Stimulated activated CD4-positive, alpha-beta T cell treated with anti-CD3 and anti-CD28 coated beads, Interleukin-1b, Interleukin-23, amount 100 ng/mL, for 1 hour (primary cell): ENCODE data around the gene POT1.

Experiments
- DNase-seq, 2 donors: peaks; one replicate each; pipeline ENCODE4 v3.0.0-alpha.2; 2020; ENCODE audit warnings: low read depth in 2 of 2

POT1 gene

DNA sequence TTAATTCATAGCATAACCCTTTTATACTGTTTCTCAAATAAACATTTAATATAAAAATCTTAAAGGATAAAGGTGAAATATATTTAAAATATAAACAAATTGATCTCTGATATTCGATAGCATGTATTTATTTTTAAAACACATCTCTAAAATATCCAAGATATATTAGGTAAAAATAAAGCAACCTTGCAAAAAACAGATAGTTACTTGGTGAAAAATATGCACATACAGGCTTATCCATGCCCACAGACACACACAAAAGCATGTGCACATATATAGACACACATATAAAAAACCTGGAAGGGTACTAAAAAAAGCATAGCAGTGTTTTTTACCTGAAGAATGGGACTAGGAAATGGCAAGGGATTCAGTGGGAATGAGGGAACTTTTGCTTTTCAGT lies 19.8 kb downstream of the POT1 start:
- no peak for DNase-seq

DNA sequence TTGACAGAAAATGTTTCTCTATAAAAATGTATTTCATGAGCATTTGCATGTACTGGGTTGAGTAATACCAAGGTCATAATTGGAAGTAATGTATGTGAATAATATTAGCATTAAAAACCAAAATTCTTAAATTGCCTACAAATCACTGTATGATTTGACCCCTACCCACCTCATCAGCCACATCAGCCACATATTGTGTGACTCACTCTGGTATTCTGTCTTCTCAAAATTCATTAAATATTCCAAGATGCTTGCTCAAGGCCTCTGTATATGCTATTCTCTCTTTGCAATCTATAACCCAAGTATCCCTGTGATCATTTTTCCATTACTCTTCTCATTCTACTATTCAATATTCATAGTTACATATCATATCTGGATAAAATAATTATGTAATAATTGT lies 21.4 kb downstream of the POT1 start:
- no peak for DNase-seq

DNA sequence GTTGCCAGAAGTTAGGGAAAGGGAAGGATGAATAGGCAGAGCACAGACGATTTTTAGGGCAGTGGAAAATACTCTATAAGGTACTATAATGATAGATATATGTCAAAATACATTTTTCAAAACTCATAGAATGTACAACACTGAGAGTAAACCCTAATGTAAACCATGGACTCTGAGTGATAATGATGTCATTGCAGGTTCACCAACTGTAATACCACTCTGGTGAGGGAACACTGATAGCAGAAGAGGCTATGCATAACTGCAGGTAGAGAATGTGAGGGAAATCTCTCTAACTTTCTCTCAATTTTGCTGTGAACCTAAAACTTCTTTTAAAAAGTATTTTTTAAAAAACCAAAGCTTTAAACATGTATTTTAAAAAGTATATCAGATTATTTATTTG lies 22.1 kb downstream of the POT1 start:
- DNase-seq: no peak

DNA sequence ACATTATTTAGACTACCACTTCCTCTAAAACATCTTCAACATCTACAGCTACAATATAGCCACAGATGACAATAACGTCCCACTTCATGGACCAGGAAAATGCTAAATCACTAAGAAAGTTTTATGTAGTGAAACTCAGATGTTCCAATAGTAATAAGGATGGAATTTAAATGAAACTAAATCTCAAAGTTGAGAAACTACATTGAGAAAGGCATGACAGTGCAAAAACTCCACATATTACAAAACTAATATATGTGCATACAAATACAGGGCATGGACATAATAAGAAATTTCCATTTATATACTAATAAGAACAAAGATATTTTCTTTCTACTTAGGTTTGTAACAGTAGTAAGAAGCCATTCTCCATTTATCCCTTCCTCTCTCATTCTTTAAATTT lies 31.1 kb downstream of the POT1 start:
- DNase-seq: no peak

DNA sequence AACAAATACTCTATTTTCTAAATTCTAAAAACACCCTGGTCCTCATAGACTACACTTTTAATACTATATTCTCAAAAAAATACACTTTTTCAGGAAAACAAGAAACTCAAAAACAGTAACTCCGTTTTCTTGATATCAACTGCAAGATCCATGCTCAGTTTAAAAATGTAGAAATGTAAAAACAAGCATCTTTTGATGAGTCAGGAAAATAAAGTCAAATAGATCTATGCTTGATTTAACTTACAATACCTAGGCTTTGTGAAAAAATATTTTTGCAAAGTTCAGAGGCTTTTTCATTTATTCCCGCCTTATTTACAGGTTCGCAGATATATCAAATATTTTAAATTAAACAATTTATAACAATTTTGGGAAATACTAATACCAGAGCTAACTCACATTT lies 33.6 kb downstream of the POT1 start:
- DNase-seq: no peak

DNA sequence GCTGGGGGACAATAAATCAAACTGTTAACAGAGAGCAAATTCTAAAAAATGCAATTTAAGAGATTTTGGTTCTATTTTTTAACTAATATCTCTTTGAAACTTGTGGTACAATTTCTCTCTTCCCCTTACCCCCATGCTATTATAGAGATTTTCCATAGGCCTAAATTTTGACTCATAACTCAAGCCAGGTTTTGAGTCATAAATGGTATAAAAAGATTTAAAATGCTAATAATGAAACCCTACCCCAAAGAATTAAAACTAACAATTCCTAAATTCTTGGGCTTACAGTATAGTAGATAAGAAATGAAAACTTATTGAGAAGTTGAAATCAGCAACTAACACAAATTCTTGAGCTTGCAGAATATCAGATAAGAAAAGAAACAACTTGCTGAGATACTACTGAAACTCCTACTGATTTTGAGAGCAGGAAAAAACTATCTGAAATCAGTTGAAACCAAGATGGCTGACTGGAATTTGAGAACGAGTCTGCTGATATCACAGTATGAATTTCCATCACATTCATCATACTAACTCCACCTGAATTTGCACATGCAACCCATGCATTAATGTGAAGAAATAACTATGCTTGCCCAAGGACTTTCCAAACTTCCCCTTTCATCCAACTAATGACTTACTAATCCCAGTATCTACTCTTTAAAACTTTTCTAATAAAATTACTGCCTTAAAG lies 36.3 kb downstream of the POT1 start:
- no peak for DNase-seq

DNA sequence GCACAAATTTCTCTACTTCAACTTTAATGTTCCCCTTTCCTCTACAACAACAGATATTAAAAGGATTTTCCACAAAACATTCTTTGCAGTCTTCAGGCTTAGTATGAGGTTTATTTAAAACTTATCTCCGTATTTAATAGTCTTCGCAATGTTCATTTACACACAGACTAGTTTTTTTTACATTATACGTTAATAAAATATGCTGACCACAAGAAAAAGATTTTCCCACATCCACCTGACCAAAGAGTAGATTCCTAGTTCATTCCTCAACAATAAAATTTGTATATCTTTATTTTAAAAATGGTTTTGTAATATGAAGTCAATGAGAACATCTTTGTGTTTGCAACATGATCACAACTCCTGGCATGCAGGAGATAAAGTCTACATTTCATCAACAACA lies 42.4 kb downstream of the POT1 start:
- no peak for DNase-seq

DNA sequence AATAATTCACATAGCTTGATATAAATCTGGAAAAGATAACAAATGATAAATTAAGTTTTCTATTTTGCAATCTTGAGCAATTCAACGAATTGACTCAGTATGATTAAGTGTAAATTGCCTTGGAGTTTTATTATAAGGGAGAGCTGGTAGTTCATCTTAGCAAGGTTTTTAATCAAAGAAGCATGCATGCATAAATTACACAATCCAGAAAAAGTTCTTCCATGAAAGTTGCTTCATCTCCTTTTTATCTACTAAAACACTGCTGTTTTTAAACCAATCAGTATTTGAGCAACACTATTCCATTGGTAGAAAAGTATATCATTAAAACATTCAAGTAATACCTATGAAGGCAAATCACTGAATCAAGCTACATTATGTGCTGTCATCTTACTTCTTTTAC lies 47.6 kb downstream of the POT1 start:
- no peak for DNase-seq

DNA sequence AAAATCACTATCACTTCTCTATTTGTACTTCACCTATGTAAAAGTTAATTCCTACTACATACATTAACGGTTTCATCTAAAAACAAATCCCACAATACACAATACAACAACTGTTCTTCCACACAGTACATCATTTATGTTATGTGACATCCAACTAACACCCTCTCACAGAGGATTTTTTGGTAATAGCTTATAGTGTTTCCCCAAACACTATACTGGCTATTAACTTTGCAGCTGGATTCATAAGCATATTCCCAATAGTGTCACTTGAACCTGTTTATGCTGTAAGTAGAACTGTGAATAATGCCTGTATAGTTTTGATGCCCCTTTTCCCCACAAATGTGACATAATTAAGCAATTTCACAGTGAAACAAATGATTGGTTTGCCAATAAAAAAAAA lies 49.9 kb downstream of the POT1 start:
- DNase-seq: no peak

DNA sequence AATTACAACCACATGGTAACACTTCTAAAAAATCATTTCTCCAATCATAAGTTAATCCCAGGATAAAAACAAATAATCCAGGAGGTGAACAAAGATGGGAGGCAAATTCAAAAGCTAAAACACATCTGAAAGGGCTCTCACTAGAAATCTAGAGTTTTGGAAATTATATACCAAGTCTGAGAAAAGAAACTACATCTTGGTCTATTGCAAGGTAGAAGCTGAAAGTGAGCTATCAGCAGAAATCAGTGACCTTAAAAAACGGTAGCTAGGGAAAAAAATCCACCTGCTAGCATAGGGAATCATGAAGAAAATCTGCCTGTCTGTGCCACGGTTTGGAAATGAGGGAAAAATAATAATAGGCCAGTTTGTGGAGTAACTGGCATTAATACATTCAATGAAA lies 50.5 kb downstream of the POT1 start:
- no peak for DNase-seq

DNA sequence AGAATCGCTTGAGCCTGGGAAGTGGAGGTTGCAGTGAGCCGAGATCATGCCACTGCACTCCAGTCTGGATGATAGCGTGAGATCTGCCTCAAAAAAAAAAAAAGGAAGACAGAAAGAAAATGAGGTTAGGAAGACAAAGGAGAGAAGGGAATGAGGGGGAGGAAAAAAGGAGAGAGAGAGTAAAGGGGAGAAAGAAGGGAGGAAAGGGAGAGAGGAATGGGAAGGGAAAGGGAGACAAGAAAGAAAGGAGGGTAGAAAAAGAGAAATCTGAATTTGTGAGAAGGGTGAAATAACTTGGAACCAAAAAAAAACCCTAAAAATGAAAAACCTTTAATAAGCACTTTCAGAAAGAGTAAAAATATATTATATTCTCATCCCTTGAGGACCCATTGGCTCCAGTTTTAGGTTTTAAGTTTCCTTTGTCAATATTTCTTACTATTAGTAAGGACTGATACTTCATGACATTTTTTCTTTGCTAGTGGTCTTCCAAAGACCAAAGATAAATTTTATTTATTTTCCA lies 54.9 kb downstream of the POT1 start:
- DNase-seq: no peak

DNA sequence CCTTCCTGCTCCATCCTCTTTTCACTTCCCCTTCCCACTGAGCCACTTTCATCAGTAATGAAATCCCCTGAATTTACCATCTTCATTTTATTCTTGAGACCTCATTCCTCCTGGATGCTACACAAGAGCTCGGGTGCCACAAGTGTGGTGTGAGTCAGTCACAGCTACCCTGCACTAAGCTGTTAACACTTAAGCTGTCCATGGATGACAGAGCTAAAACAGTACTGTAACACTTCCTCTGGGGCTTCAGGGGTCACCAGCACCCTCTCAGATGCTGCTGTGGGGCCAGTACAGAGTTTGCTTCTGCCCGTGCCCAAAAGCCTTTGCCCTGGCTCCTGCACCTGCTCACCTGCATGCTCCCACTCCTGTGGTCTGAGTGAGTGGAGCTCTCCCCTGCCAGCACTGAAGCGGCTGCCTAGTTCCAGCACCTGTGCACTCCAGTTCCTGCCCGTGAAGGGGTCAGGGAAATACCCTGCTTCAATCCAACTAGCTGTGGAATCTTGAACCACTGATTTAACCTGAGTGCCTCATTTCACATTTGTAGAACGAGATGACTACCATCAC lies 71.9 kb downstream of the POT1 start:
- DNase-seq: no peak

DNA sequence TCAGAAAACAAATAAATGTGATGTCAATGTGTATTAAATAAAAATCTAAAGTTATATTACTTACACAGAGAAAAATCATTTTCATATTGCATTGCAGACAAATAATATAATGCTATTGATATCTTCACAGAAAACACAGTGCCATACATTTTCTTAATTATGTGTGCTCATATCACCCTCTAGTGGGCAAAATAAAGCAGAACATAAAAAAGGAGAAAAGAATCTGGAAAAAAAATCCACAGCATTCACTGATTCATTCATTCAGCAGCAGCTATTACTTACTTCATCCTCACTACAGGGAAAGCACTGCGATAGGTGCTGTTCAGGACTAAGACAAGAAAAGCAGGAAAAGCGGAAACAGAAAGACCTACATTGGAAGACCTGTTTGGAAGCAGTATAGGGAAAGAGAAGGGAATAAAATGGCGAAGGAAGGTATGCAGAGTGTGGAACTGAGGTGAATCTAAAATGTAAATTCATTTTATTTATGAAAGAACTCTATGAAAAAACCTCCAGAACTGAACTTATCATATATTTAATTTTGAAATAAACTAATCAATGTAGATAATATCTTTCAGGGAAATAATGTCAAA lies 73.2 kb downstream of the POT1 start:
- DNase-seq: no peak

DNA sequence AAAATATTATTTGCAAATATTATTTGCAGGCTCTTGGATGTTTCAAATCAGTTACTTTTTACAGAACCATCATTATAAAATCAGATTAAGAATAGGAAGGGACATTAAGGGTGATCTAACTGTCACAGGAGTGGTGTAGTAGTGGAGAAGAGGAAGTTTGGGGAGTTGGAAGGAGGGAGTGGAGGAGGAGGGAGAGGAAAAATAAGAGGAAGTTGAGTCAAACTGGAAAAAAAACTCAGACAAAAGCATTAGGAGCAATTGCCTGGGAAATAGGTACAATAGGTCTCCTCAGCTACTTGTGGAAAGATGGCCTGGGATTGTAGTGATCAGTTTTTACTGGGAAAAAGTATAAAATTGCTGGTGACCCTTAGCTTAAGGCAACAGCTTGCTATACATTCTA lies 86.3 kb downstream of the POT1 start:
- no peak for DNase-seq

DNA sequence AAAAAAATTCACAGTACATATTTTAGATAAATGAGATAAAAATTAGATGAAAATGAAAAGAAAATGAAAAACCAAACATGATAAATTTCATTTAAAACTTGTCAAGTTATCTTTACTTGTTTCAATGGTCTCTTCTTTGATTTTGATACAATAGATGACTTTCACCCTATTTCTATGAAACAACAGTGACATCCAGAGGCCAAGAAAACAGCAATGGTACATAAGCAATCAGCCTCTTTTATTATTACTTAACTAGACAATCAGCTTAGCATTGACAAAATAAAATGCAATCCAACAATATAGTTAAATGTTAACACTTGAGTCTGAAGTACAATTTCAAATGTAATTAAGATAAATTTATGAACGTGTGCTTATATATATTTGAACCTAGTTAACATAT lies 89.2 kb downstream of the POT1 start:
- DNase-seq: no peak

DNA sequence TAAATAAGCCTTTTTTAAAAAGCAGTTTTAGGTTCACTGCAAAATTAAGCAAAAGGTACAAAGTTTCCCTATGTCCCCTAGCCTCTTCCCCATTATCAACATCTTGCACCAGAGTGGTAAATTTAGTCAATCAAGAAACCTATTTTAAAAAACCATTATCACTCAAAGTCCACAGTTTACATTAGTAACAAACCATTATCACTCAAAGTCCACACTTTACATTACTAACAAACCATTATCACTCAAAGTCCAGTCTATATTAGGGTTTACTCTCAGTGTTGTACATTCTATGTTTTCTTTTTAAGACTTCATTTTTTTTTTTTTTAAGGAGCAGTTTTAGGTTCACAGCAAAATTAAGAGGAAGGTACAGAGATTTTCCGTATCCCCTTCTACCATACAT lies 89.9 kb downstream of the POT1 start:
- no peak for DNase-seq

DNA sequence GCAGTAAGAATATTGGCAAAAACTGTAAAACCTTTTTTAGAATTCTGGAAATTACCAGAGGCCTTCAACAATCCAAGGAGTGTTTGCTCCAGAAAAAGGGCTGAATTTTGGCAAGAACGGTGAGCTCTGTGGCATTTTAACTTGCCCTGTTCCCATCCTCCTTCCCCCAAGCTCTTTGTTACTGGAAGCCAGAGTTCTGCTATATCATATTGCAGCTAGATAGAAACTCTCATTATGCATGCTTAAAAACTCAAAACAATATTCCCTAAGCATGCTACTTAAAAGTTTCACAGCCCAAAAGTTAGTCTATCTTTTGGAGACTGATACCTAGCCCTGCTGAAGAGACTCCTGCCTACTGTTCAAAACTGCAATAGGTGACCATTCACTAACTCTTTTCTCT lies 93.5 kb downstream of the POT1 start:
- no peak for DNase-seq

DNA sequence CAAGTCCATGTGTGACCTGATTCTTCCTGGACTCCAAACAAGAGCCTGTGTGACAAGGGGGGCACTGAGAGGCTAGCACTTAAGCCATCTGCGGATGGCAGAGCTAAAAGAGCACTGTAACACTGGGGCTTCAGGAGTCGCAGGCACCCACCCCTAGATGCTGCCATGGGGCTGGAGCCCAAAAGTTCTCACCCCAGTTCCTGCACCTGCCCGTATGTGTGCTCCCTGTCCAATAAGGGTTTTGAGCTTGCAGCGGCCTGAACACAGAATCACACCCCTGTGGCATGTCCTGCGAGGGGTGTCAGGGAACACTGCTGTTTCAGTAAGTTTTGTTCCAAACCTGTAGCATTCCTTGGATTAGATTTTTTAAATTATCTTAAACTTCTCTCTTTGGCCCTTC lies 110.8 kb downstream of the POT1 start:
- DNase-seq: no peak

DNA sequence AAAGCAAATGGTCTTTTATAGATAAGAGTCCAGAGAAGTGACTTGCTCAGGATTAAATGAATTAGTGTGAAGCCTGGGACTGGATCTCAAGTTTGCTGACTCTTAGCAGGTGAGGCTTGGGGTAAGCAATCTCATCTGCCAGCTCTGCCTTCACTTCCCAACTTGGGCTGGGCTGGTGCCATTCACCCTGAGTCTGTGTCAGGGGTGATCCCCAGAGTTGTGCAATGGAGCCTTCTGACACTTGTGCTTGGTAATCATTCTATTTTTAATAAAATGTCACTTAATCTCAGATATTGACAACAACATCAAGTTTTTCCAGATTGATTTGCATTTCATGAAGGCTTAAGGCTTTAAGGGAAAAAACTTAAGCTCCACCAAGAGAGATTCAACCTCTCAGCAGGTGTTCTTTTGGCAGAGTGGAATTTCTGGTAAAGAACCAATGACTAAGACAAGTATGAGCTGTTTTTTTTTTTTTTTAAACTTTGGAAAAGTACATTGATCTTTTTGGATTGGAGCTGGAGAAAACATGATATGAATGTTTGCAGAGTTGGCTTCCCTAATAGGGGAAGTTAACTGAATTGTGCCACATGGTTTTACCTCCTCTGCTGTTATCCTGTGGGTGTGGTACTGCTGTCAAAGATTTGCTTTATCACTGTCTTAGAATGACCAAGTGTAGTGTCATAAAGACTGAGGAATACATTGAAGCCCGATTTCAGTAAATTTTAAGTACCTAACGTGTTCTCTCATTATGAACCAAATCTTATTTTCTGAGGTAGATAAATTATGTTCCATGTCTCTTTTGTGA lies 115.4 kb downstream of the POT1 start:
- no peak for DNase-seq

DNA sequence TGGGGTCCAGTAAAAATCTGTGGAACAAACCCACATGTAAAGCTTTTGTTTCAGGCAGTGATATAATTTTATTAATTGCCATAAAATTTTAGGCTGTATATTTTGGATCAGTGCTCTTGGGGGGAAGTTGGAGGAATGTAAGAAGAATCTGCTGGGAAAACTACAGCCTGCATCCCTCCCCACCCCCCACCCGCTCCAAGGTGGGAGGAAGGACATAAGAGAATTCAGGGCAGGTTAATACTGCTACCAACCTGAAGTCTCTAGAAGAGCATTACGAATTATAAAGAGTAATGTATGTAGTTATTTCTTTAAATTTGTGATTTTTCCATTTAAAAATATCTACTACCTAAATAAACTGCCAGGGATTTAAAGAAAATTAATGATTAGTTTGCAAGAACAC lies 116.9 kb downstream of the POT1 start:
- no peak for DNase-seq

DNA sequence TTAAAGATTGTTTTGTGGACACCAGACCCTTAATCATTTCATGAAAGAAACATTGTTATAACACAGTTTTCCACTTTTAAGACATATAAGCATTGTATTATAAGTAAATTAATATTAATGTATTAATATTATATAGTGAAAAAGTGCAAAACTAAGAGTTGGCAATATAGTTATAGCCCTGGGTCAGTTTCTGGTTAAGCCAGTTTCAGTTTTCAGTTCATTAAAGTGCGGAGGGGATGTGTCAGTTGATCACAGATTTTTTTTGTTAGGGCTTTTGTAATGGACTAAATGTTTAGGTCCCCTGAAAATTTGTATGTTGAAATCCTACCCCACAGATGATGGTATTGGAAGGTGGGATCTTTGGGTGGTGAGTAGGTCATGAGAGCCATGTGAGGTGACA lies 118.3 kb downstream of the POT1 start:
- DNase-seq: no peak

DNA sequence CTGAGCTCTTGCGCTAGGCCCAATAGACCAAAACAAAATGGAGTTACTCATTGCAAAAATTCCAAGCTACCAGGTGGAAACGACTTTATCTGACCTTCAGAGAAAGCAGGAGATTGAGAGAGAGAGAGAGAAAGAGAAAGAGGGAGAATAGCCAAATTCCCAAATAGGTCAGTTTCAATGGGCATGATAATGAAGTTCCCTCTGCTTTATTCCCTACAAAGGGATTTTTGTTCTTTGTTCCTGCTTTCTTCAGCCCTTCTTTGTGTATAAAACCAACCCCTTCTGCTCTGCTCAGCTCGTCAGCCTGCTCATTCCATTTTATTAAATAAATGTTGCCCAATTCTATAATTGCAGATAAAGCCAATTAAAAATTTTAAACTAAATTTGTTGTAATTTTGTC lies 119.0 kb downstream of the POT1 start:
- DNase-seq: no peak

DNA sequence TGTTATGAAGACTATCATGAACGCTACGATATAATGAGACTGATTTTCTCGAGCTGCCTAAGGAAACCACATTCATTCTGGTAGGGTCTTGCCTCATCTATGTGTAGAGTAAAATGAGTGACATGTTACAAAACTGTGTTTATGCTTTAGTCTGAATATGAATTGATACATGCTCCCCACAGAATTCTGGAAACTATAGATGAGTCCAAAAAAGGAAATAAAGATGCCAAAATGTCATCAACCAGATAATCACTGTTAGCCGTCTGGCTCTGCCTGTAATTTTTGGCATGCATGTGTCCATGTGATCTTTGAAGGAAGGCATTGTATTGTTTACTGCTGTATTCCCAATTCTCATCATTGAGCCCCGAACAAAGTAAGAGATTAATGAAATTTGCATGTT lies 121.4 kb downstream of the POT1 start:
- DNase-seq: no peak
